Upper lobe of left lung (tissue), 4 donors: ENCODE measurements around the gene PPP1R15B.

Experiments used
- EP300 ChIP-seq, 4 donors: sonication (generic); formaldehyde crosslinking; IDR thresholded peaks; one replicate each; pipeline ENCODE4 v1.5.1; 2017; ENCODE audit warnings: antibody characterized with exemption in 4 of 4, control low read depth in 2 of 4
- POLR2AphosphoS5 ChIP-seq, 2 donors: sonication (generic); formaldehyde crosslinking; IDR thresholded peaks; one replicate each; pipeline ENCODE4 v1.5.1; 2017; ENCODE audit warnings: antibody characterized with exemption in 2 of 2
- TF ChIP-seq, protein P1 (sequence below), 6 experiments: fragments of 450-650 bp in 4 of 6; fragments of 200-600 bp in 2 of 6; sonication (generic) in 2 of 6; IDR thresholded peaks; one replicate each; pipeline ENCODE4 v1.5.1; 2016 to 2019; ENCODE audit warnings: antibody characterized with exemption in 6 of 6

DNA sequence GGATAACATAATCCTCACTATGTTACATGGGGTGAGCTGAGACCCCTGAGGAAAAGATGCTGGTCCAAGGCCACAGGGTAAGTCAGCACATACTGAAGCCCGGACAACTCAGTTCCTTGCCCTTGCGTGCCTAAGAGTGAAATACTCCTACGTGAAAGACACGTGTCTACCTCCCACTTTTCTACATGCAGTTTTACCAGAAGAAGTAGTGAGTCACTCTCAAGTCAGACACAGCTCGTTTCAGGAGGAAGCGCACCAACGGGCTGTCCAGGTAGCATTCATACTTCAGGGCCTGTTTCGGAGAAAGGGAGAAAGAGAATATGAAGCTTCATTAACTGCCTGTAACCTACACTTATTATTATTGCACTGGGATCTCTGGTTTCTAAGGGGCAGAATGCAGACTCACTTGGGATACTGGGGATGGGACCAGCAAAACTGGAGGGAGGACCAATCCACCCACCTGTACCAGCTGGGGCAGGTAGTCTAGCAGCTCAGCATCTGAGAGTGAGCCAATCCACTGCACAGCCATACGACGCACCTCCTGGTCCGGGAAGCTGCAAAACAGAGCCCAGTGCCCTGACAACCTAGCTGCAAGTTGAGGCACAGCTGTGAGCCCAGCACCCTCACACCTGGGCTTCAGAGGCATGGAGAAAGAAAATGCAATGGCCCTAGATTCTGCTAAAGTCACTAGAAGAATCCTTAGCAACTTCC is 32.4 kb upstream of the PPP1R15B start:
- TF ChIP-seq, protein P1, sequence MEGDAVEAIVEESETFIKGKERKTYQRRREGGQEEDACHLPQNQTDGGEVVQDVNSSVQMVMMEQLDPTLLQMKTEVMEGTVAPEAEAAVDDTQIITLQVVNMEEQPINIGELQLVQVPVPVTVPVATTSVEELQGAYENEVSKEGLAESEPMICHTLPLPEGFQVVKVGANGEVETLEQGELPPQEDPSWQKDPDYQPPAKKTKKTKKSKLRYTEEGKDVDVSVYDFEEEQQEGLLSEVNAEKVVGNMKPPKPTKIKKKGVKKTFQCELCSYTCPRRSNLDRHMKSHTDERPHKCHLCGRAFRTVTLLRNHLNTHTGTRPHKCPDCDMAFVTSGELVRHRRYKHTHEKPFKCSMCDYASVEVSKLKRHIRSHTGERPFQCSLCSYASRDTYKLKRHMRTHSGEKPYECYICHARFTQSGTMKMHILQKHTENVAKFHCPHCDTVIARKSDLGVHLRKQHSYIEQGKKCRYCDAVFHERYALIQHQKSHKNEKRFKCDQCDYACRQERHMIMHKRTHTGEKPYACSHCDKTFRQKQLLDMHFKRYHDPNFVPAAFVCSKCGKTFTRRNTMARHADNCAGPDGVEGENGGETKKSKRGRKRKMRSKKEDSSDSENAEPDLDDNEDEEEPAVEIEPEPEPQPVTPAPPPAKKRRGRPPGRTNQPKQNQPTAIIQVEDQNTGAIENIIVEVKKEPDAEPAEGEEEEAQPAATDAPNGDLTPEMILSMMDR (IDR thresholded peaks at IDR 0.05), result no peak
- TF ChIP-seq EP300 (IDR thresholded peaks at IDR 0.05) (no peak), POLR2AphosphoS5 (IDR thresholded peaks at IDR 0.05) (no peak)
